ENCODE data around the gene OR8G5. TPM values are rescaled to one million over a fixed set of nuclear protein-coding genes. Genes with fewer than 3 reads are reported as not detected.

The OR8G5 gene
- total RNA-seq, 1 donor from 2014 or later = not detected

DNA sequence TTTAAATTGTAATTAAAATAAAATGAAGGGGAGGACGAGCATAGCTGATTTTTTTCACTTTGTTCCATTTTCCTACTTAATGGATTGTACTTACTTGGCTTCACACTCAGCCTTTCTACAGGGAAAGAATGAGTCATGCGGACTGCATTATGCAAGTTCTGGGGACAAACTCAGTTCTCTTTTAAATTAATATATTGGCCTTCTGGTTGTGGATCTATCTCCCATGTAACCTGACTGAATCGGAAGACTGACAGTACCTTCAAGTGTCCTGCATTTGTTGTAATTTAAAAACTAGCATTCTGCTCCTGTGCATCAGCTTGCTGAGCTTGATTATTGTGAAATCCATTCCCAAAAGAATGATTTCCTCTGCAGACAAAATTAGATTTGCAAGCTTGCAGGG lies 45.4 kb downstream of the OR8G5 start:
- H3K27me3 Mint-ChIP-seq (ENCODE audit: insufficient read depth) = peaks cover 2% of the 10 kb centered on the region
- intact Hi-C loops (cut with micrococcal nuclease) = no loop called here
- H3K4me1 Mint-ChIP-seq (ENCODE audit: low read depth) = no peaks in the 10 kb centered on the region

DNA sequence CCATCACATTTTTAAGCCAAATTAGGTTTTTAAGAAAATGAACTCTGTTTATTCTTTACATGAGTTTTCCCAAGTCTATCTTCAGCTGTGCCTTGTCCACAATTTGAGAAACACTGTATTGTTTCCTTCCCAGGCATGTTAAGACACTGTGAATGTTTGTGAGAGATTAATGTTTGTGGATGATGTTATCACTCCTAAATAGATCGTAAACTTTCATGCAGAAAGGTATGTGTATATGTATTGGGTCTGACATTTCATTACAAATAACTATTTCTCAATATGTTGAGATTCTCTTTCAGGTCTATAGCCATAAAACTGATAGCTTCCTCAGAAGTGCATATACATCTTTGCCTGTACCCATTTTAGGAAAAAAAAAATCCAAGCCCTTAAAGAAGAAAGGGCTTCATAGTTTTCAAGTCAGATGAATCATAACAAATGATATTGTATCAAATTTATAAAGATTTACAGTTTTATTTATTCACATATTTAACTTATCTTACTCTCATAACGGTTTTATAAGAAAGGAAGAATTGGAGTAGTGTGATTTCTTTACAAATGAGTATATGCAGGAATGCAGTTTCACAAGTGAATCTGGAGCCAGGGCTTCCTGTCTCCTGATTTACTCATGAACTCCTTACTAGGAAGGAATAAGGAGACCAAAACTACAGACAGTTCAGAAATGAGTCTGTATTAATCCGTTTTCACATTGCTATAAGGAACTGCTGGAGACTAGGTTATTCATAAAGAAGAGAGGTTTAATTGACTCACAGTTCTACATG lies 46.4 kb downstream of the OR8G5 start:
- no peaks in the 10 kb centered on the region for H3K4me1 Mint-ChIP-seq (ENCODE audit: low read depth)
- no peak for DNase-seq (ENCODE audit: low spot score)
- no peak overlapping the region for H3K27ac Mint-ChIP-seq
- no peaks in the 10 kb centered on the region for H3K9me3 Mint-ChIP-seq
- H3K4me3 Mint-ChIP-seq = no peak overlapping the region
- no peaks in the 10 kb centered on the region for H3K36me3 Mint-ChIP-seq (ENCODE audit: low read depth)
- H3K27me3 Mint-ChIP-seq (ENCODE audit: insufficient read depth) = peaks cover 2% of the 10 kb centered on the region
- intact Hi-C loops (cut with micrococcal nuclease) = no loop called here

More for the DNA sequence above, 45.4 kb downstream of the OR8G5 start:
- Mint-ChIP-seq H3K36me3 (ENCODE audit: low read depth) (no peaks in the 10 kb centered on the region), H3K27ac (no peak overlapping the region), H3K4me3 (no peak overlapping the region), H3K9me3 (no peaks in the 10 kb centered on the region)
- DNase-seq (ENCODE audit: low spot score) = no peak

DNA sequence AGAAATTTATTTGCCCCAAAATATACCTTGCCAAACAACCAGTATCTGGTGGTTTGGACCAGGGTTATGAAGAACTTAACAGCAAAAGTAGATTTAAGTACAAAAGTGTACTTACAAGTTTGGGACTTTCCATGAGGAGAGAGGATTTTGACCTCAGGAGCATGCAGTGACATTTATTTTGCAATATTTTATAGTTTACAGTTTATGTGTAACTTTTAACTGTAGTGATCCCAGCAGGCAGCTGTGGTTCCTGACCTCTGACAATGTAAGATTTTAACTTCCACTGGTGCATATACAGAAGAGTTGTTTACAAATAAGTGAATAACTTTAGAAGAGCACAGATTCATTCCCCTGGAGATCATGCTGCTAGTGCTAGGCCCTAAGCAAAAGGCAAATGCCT lies 50.9 kb downstream of the OR8G5 start:
- no peak for DNase-seq (ENCODE audit: low spot score)
- Mint-ChIP-seq H3K4me1 (ENCODE audit: low read depth) (no peaks in the 10 kb centered on the region), H3K9me3 (no peaks in the 10 kb centered on the region), H3K27me3 (ENCODE audit: insufficient read depth) (peaks cover 4% of the 10 kb centered on the region), H3K36me3 (ENCODE audit: low read depth) (no peaks in the 10 kb centered on the region), H3K27ac (no peak overlapping the region), H3K4me3 (no peak overlapping the region)
- intact Hi-C loops (cut with micrococcal nuclease) = no loop called here

DNA sequence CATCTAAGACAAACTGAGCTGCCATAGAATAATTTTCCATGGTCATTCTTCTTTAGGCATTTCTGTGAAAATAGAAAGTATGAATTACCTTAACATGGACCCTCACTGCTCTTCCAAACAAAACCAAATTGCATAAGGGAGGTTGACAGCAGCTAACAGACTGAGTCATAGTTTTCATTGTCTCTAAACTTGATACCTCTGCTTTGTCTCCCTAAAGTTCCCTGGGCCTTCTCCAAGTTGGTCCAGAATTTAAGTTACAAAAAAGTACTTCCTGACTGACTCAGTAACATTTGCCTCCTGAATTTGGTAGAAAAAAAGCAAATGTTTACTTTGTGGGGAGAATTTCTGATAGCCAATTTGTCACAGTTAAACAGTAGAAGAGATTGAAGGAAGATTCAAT lies 54.5 kb downstream of the OR8G5 start:
- Mint-ChIP-seq H3K36me3 (ENCODE audit: low read depth) (no peaks in the 10 kb centered on the region), H3K27ac (no peak overlapping the region), H3K4me1 (ENCODE audit: low read depth) (no peaks in the 10 kb centered on the region), H3K9me3 (no peaks in the 10 kb centered on the region), H3K27me3 (ENCODE audit: insufficient read depth) (peaks cover 3% of the 10 kb centered on the region), H3K4me3 (no peak overlapping the region)
- intact Hi-C loops (cut with micrococcal nuclease) = no loop called here
- DNase-seq (ENCODE audit: low spot score) = no peak

DNA sequence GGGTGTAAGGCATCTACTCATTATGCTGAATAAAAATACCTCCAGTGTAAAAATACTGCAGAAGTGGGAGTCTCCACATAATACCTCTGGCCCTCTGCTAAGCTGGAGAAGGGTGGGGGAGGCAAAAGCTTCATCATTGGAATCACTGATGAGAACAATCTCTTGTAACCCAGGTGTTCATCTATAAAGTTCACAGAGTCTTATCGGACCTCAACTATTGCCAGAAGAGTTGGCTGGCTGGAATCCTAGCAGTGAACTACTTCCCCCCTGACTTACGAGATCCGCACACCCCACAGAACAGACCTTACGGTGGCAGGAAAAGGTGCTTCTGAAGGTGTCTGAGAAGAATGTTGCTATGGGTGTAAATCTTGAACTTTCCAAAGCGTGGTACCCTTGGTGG lies 55.1 kb downstream of the OR8G5 start:
- Mint-ChIP-seq H3K27ac (no peak overlapping the region), H3K4me1 (ENCODE audit: low read depth) (no peaks in the 10 kb centered on the region), H3K4me3 (no peak overlapping the region), H3K36me3 (ENCODE audit: low read depth) (no peaks in the 10 kb centered on the region), H3K27me3 (ENCODE audit: insufficient read depth) (peaks cover 3% of the 10 kb centered on the region), H3K9me3 (no peaks in the 10 kb centered on the region)
- no peak for DNase-seq (ENCODE audit: low spot score)
- intact Hi-C loops (cut with micrococcal nuclease) = no loop called here

DNA sequence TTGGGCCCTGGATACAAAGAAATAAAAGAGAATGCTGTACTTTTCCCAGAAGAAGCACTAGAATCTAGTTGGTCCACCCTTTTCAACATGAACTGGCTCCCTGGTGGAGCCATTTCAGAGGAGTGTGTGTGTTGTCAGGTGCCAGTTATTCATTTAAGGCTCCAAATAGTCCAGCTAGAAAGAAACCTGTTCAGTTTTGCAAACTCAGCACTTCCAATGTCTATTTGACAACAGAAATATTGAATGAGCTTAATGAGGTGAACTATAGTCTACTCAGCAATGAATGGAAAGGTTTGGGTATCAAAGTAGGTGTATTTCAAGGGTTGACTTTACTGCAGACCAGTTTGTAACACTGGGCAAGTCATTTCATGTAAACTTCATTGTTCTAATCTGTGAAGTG lies 55.5 kb downstream of the OR8G5 start:
- Mint-ChIP-seq H3K27ac (no peak overlapping the region), H3K36me3 (ENCODE audit: low read depth) (no peaks in the 10 kb centered on the region), H3K9me3 (no peaks in the 10 kb centered on the region), H3K4me3 (no peak overlapping the region), H3K27me3 (ENCODE audit: insufficient read depth) (peaks cover 3% of the 10 kb centered on the region), H3K4me1 (ENCODE audit: low read depth) (no peaks in the 10 kb centered on the region)
- intact Hi-C loops (cut with micrococcal nuclease) = no loop called here
- no peak for DNase-seq (ENCODE audit: low spot score)

DNA sequence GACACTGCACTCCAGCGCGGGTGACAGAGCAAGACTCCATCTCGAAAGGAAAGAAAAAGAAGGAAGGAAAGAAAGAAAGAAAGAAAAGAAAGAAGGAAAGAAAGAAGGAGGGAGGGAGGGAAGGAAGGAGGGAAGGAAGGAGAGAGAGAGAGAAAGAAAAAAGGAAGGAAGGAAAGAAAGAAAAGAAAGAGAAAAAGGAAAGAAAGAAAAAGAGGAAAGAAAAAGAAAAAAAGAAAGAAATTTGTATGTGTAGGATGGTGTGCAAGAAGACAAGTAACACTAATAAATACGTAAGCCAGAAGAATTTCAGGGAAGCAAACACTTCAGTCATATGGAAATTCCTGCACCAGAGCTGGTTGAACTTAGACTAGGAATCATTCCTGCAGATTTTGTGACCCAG lies 57.0 kb downstream of the OR8G5 start:
- Mint-ChIP-seq H3K4me3 (no peak overlapping the region), H3K36me3 (ENCODE audit: low read depth) (no peaks in the 10 kb centered on the region), H3K9me3 (no peaks in the 10 kb centered on the region), H3K27me3 (ENCODE audit: insufficient read depth) (peaks cover 3% of the 10 kb centered on the region), H3K4me1 (ENCODE audit: low read depth) (no peaks in the 10 kb centered on the region), H3K27ac (no peak overlapping the region)
- intact Hi-C loops (cut with micrococcal nuclease) = no loop called here
- no peak for DNase-seq (ENCODE audit: low spot score)

DNA sequence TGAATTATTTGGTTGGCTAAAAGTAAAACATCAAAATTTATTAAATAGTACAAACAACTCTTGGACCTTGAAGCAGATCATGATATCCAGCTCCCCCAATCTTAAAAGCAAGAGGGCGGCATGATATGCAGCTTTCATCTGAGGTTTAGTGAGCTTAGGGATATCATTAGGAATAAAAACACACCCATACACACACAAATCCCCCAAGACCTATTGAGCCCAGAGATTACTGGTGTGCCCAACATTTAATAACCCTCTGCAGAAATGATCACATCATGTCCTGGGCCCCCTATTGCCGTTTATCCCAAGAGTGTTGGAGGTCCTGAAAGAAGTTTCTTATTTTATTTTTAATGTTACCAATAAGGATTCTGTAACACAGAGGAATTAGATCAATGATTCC lies 57.7 kb downstream of the OR8G5 start, which contains the start of gene OR8D1:
Gene OR8D1 (minus strand): TSS at position 101 of the 400 bp plus-strand sequence. CDS start 3,183 bp downstream, outside the sequence.
- Mint-ChIP-seq H3K27ac (no peak within 1 kb of the TSS), H3K9me3 (no peaks in the 10 kb centered on the region), H3K27me3 (ENCODE audit: insufficient read depth) (no peaks in the 10 kb centered on the region), H3K36me3 (ENCODE audit: low read depth) (no peaks in the 10 kb centered on the region), H3K4me1 (ENCODE audit: low read depth) (no peaks in the 10 kb centered on the region), H3K4me3 (no peak within 1 kb of the TSS)
- intact Hi-C loops (cut with micrococcal nuclease) = no loop called here
- DNase-seq (ENCODE audit: low spot score) = no peak

DNA sequence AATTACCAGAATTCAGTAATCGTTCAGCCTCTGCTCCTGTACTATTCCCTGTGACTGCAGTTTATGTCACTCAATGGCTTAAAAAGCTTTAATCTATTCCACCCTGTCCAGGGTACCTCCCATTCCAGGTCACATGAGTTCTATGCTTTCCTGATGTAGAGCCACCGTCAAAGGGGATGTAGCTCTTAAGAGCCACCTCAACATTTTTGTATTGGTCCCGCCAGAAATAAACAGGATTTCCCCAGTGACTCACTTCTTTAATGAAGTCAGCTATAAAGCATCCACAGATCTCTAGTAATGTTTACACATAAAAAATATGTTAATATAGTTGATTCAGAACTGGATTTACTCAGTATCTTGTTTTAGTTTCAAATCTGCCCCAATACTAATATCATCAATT lies 58.9 kb downstream of the OR8G5 start:
- DNase-seq (ENCODE audit: low spot score) = no peak
- intact Hi-C loops (cut with micrococcal nuclease) = no loop called here
- Mint-ChIP-seq H3K9me3 (no peaks in the 10 kb centered on the region), H3K27me3 (ENCODE audit: insufficient read depth) (no peaks in the 10 kb centered on the region), H3K36me3 (ENCODE audit: low read depth) (no peaks in the 10 kb centered on the region), H3K4me3 (no peak overlapping the region), H3K27ac (no peak overlapping the region), H3K4me1 (ENCODE audit: low read depth) (no peaks in the 10 kb centered on the region)

Other genes with a start within 250 kb of the OR8G5 start
- gene OR10G4, start 243.4 kb upstream of the OR8G5 start, total RNA-seq = not detected in 2 replicates
- gene OR10G9, start 233.4 kb upstream of the OR8G5 start, total RNA-seq = not detected in 2 replicates
- gene OR10G8, start 229.6 kb upstream of the OR8G5 start, total RNA-seq = not detected in 2 replicates
- gene OR10G7, start 215.1 kb upstream of the OR8G5 start, total RNA-seq = not detected in 2 replicates
- gene VWA5A, start 140.9 kb upstream of the OR8G5 start, total RNA-seq = 7.9 and 8.0 TPM in 2 replicates
- gene OR10D3, start 73.0 kb upstream of the OR8G5 start, total RNA-seq = not detected in 2 replicates
- gene OR8G1, start 15.3 kb upstream of the OR8G5 start, total RNA-seq = not detected in 2 replicates
- not detected in 2 replicates for gene OR8D1, start 57.6 kb downstream of the OR8G5 start, total RNA-seq
- not detected in 2 replicates for gene OR8D2, start 63.8 kb downstream of the OR8G5 start, total RNA-seq
- gene OR8B2, start 128.1 kb downstream of the OR8G5 start, total RNA-seq = not detected in 2 replicates
- not detected in 2 replicates for gene OR8B3, start 142.6 kb downstream of the OR8G5 start, total RNA-seq
- not detected in 2 replicates for gene OR8B4, start 168.5 kb downstream of the OR8G5 start, total RNA-seq
- not detected in 2 replicates for gene OR8B8, start 189.3 kb downstream of the OR8G5 start, total RNA-seq